GM19463 (cell line): Measurements from ENCODE around the gene PTPRN2.

Experiments used
- ATAC-seq: cut with Tn5 transposase; IDR thresholded peaks from one replicate; pipeline ENCODE4 v1.9.1; 2021; ENCODE audit warnings: mild to moderate bottlenecking, moderate library complexity; ENCODE audit not compliant: unreplicated experiment

The PTPRN2 gene

GRCh38 chr7:158111906-158112570 lies 475.6 kb downstream of the PTPRN2 start:
- no peak for ATAC-seq

DNA sequence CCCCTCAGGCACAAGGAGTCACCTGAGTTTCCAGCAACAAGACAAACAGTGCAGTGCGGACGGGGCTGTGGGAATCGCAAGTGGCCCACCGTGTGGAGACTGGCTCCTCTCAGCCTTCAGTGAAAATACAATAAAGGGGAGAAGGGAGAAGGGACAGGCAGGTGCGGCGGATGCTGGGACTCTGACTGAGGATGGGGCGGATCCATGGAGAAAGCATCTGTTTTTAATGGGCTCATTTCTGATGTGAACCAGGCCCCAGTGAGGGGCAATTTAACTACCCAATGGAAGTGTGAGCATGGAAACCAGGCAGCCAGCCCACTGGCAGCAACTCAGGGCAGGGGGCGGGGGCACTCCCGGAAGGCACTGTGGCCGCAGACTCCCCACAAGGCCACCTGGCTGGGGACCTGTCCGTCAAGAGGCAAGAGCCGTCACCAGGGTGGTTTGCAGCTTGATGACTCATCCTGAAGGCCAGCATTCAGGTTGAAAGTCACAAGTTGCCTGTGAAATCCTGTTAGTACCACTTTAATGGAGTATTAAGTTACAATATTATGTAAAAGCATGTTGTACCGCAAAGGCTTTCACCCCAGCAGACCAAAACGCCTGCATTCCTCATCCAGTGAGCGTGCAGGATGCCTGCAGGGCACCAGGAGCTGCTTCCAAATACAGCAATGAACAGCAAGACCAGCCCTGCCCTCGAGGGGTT lies 476.4 kb downstream of the PTPRN2 start:
- ATAC-seq = no peak

- ATAC-seq = no peak
Measured at GRCh38 chr7:158110661-158111048, 477.0 kb downstream of the PTPRN2 start.

DNA sequence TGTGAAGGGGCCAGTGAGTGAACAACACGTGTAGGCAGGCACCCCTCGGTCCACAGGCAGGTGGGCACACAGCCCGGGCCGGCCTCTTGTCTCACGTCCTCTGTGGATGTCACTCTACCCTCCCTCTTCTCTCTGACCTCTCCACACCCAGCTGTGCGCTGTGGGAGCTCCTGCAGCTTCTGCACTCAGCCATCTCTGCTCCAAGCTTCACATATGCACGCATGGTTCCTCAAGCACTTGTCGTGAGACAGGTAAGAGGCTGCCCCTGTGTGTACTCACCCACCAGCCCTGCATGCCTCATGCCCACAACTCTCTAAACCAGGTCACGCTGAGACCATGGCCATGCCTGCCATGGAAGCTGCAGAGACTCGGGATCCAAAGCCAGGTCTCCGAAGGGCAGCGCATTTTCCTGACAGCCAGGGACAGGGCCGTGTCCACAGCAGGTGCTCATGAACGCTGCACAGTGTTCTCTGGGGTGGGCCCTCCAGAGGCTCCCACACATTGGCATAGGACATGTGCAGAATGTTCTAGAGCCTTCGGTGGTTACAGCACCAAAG lies 477.5 kb downstream of the PTPRN2 start:
- ATAC-seq = no peak

- no peak for ATAC-seq
Measured at GRCh38 chr7:158109364-158110033, 478.1 kb downstream of the PTPRN2 start.

GRCh38 chr7:158108646-158109293 lies 478.9 kb downstream of the PTPRN2 start:
- ATAC-seq = no peak

- no peak for ATAC-seq
Measured at GRCh38 chr7:158107806-158108205, 479.8 kb downstream of the PTPRN2 start.

DNA sequence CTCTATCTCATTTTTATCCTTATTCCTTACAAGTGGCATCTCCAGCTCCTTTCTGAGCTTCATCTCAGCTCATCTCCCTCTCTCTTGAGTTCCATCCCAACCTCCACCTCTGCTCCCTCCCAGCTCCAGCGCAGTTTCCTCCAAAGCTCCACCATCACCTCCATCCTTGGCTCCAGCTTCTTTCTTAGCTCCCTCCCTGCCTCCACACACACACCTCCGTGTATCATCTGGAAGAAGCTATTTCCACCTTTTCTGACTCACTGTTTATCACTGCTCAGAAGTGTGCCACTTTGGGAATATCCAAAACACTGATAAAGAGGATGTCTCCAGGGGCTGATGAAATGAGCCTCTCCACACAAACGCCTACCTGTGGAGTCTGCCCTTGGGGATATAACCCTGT lies 481.4 kb downstream of the PTPRN2 start:
- ATAC-seq = no peak

DNA sequence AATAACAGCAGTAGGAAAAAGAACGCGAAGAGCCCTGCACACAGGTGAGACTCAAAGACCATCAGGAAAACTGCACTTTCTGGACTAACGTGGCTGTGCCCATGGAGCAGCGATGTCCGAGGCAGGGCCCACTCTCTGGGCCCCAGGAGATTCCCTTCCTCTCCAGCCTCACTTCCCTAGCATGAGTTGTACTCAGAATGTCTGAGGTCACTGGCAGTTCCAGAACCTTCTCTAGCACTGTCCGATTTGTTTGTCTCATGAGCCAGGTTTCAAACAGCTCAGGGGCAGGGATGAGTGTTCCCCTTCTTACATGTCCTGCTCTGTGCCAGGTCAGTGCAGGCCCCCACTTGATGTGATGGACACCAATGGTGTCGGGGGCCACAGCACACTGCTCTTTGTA lies 484.2 kb downstream of the PTPRN2 start:
- ATAC-seq = no peak

GRCh38 chr7:158102897-158103296 lies 484.7 kb downstream of the PTPRN2 start:
- no peak for ATAC-seq

DNA sequence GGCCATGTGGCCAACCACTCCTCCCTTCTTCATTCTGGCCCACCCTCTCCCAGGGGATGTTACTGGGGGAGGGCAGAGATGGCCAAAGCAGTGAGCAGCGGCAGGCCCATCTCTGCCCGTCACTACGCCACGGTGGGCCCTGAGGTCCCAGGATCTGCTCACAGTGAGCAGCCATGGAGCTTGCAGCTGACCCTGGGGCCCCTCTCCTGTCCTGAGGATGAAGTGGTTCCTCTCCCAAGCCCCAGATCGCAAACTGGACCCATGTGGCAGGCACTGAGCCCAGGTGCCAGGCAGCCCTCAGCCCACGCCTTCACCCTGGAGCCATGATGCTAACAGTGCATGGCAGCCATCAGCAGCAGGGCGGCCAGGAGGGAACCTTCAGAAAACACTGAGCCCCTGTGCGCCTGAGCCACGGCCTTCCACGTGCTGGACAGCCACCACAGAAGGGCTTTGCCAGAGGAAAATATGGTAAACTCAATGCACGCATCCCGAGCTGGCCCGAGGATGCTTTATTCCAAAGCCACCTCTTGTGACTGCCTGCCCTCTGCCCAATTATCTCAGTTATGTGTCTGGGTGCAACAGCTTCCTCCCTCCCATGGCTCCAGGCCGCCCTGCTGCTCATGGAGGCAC lies 485.7 kb downstream of the PTPRN2 start:
- no peak for ATAC-seq

- ATAC-seq = no peak
Measured at GRCh38 chr7:158098125-158099030, 489.2 kb downstream of the PTPRN2 start.

GRCh38 chr7:158097453-158098124 lies 490.0 kb downstream of the PTPRN2 start:
- no peak for ATAC-seq

DNA sequence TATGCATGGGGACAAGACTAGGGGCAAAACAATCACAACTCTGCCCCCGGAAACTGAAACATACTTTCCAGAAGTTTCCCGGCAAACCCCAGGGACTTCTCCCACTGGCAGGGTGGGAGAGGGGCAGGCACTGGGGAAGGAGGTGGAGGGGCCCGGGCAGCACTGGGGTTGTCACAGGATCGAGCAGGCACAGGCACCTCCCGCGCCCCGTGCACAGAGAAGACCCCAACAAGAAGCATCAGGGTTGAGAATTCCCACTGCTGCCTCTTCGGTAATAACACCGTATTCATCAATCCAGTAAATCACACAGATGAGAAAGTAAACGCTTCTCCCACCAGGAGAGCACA lies 490.5 kb downstream of the PTPRN2 start:
- no peak for ATAC-seq

- no peak for ATAC-seq
Measured at GRCh38 chr7:158096582-158096981, 491.0 kb downstream of the PTPRN2 start.

GRCh38 chr7:158094671-158095226 lies 492.9 kb downstream of the PTPRN2 start:
- ATAC-seq = no peak

DNA sequence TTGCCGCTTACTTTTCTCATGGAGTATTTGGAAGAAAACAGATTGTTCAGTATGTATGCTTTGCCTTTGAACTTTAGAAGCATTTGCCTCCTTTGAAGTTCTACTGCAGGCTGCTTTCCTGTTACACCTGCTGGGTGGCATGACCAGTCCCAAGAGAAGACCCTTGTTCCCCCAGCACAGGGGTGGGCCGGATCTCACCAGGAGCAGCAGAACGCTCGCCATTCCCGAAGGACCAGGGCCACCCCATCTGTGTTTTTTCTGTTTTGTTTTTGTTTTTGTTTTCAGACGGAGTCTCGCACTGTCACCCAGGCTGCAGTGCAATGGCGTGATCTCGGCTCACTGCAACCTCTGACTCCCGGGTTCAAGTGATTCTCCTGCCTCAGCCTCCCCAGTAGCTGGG lies 493.6 kb downstream of the PTPRN2 start:
- no peak for ATAC-seq

DNA sequence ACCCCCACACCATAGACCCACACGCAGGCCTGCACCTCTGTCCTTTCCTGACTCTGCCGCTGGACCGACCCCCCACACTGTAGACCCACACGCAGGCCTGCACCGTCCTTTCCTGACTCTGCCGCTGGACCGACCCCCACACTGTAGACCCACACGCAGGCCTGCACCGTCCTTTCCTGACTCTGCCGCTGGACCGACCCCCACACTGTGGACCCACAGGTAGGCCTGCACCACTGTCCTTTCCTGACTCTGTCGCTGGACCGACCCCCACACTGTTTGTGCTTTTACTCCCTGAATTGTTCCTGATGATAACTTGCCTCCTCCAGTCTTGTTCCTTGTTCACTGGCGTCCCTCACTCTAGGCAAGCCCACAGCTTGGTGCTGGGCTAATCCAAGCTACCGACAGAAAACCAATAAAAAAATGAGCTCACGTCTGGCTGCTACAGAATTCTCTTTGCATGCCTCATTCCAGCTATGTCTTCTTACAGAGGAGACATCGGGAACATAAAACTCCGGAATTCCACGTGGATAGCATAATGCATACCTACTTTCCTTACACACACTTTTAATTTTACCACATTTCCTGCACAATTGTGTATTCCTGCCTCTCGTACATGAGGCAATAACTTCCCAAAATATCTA lies 494.3 kb downstream of the PTPRN2 start:
- ATAC-seq = no peak

DNA sequence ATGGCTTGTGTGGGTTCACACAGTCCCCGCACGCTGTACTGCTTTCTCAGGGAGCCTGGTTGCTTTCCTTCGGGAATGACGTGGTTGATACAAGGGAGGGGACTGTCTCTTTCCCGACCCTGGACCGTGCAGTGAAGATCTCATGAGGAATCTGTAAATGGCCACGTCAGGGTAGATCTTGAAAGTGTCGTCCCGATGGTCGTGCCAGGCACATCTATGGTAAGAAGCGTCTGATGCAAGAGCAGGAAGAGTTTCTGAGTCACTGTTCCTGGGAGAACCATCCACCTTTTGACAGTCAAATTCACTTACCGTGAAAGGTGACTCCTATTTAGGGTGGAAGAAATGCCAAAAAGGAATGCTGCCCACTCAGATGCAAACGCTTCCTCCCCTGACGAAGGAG lies 500.4 kb downstream of the PTPRN2 start:
- ATAC-seq = no peak
